SHP77 treated with DMSO at 0.1 percent for 48 hours (cell line): ENCODE results near the gene FBXW8.

Experiments
- DNase-seq: peaks from one replicate; lab custom pipeline; 2025; lab: John Stamatoyannopoulos, UW

FBXW8 gene

DNA sequence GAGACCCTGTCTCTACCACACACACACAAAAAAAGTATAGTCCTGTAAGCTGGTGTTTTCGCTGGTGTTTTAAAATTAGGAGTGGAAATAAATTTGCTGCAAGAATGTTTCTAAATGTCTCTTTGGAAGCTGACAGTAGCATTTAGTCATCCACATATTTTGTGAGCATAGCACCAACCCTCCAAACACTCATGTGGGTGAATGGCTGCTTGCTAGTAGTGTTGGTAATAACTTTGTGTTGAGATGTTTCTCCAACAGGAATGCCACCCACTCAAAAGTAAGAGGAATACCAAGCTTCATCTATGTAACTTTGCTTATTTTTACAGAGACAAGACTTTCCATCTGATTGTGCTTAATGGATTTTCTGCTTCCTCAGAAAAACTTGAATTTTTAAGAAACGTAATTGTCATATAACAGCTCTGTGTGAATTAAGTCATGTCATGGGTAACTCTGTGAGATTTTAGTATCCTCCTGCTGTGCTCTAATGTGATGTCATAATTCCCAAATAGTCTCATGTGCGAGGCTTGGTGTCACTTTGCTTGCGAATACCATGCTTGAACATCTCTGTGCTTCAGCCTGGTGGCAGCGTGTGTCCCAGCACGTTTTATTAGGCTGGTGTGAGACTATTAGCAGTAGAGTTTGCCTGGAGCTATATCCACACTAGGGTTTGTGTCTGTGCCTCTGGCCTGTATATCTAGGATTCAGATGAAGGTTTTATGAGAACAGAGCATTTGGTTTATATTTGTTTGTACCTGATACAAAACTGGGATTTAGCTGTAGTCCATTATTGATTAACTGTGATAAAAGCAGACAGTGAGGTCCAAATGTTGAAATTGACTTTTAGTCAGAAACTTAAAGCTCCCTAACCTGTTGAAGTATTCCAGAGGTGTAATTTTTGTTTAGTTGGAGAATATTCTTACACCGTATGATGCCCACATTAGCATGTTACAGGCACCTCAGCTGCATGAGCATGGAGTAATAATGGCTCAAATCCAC lies 80.5 kb downstream of the FBXW8 start:
- no peak for DNase-seq

DNA sequence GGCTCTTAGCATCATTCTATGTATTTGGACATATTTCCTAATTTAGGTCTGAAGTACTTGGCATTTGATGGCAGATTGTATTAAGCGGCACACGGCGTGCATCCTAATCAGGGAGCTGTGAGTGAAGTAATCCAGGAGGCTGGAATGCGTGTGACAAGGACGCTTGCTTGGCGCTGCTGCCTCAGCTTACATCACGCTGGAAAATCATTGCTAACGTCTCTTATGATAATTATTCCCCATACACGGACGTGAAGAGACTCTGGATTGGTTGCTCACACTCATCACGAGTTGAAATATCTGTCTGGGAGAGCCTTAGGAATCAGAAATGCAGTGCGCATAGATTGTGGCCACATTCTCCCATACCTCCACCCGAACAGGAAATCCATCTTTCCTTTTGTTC lies 85.3 kb downstream of the FBXW8 start:
- no peak for DNase-seq

DNA sequence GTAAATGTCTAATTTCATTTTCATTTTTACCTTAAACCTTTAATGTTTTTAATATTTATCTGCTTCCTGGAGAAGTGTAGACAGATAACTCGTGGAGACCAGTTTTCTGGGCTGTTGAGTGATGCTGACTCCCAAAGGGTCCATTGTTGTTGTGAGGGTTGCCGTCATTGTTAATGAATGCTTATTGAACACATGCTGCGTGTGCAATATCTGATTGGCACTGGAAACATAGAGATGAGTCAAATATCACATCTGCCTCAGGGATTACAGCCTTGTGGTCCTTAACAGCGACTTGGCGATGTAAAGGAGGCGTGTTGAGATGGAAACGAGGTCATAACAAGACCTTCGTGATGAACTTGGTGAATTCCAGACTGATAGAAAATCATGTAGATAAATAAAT lies 85.9 kb downstream of the FBXW8 start:
- DNase-seq: no peak

DNA sequence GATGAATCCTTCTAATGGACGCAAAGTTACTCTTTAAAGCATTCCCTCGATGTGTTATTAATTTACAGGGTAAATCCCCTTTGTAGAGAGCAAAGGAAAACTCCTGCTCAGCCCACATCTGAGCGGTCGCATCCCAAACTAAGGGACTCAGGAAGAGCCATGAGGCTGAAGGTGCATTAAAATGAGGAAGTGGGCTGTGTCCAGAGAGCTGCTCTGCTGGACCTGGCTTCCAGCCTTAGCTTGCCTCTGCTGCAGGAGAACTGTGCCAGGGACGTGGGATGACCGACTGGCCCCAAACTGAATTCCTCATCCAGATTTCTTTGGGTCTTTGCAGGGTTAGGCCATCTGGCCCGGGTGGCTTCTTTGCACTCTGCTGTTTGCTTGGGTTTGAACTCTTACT lies 88.3 kb downstream of the FBXW8 start:
- no peak for DNase-seq

DNA sequence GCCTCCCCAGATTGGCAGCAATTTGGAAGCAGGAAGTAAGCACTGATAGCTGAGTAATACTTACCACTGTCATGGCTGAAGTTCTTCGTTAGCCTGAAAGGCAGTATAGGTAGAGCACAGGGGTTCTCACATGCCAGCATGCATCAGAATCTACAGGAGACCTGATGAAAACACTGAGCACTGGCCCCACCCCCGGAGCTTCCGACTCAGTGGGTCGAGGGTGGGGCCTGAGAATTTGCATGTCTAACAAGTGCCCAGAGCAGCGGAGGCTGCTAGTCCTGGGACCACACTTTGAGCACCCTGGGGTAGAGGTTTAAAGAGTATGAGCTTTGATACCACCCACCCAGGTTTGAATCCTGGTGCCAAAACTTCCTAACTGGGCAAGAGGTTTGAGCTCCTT lies 89.6 kb downstream of the FBXW8 start:
- no peak for DNase-seq

DNA sequence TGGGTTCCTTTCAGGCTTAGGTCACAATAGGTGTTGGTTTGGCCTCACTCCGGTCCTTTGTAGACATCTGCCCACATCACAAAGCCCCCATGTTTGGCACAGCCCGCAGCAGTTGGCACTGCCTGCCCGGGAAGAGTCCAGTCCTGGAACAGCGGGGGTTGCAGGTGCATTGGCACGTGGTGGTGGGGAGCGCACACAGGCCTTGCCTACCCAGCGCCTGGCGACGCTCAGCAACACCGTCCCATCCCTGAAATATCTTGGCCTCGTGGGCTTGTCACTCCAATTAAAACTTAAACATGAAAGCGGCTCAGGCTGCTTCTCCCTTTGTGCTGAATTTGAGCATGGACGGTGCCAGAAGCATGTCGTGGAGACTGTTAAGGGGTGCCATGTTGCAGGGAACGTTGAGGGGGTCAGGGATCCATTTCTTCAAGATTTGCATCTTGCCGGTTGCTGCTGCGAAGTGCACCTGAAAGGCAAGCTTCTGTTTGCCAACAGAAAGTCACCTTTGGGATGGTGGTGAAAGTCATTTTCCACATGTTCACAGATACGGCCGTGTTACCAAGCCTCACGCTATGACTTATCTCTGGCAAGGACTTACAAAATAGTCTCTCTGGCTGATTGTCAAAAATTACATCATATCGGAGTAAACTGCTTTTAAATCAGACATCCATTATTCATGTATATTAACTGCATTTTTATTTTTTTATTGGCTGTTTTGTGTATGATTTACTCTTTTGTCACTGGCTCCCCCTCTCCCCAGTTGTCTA lies 91.5 kb downstream of the FBXW8 start:
- DNase-seq: no peak

DNA sequence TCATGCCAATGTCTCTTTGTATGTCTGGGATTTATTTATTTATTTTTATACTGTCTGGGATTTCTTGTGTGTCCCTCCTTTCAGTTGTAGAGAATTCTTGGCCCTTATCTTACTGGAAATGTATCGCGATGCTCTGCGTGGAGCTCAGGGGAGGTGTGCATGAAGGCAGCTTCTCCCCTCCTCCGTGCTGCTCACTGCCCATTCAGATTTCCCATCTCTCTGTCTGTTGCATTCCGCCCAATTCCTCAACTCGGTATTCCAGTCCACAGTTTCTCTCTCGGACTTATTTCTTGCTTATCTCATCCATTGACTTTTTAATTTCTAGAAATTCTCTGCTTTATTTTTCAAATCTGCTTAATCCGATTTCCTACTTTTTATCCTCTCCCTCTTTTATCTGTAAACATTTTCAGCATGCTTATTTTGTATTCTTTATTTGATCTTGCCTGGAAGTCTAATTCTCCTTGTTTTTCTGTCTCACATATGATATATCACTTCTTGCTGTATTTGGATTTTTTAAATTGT lies 93.2 kb downstream of the FBXW8 start:
- DNase-seq: no peak

DNA sequence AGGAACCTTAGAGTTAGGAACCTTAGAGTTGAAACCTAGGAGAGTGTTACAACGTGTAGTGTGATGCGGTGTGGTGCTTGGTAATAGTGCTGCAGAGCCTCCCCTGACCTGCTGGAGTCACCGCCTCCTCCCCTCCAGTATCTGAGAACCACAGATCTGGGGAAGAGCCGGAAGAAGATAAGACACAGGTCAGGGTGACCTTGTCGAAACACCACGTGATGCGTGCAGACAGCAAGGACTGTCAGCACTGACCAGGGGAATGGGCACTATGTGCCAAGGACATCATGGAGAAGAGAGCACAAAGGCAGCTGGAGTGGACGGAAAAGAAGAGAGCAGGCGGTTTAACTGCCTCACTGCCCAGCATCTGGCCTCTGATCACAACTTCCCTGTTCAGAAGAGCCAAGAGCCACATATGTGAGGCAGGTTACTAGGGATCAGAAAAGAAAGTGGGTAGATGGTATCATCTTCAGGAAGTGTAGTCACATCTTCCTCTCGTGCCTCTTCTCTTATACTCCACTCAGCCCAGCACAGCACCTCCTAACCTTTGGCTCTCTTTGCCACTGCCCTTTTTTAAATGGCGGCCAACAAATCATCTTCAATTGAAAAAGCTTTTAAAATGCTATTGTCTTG lies 94.8 kb downstream of the FBXW8 start:
- DNase-seq: no peak

DNA sequence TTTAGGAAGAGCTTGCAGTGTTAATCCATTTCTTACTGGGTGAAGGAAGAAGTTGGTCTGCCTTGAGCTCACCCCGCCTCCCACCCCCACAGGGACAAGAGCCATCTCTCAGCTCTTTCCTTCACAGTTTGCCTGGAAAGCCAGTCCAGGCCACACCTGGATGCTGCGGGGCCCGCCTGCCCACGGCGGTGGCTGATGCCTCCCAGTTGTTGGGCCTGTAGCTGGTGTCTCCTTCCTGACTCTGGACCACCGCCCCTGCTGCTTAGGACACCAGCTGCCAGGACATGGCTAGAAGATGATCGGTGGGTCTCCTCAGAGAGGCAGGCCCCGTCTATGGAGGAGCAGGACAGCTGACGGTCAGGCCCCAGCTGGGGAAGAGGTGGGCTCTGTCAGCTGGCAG lies 95.6 kb downstream of the FBXW8 start:
- DNase-seq: no peak

DNA sequence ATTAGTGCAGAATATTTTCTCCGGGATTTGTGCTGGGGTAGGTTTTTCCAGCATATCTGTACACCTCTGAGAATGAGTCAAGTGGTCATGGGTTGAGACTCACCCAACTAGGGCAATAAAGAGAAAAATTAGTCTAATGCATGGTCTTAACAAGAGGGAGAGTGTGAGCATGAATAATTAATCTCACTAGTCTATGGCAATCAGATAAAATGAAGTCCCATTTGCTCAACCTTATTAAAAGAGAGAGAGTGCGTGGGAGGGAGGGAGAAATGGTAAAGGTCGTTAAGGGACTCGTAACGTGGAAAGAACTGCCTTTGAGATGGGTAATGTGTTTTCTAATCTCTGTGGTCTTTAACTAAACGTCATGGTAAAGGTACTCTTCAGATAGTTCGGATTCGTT lies 96.8 kb downstream of the FBXW8 start:
- DNase-seq: no peak

DNA sequence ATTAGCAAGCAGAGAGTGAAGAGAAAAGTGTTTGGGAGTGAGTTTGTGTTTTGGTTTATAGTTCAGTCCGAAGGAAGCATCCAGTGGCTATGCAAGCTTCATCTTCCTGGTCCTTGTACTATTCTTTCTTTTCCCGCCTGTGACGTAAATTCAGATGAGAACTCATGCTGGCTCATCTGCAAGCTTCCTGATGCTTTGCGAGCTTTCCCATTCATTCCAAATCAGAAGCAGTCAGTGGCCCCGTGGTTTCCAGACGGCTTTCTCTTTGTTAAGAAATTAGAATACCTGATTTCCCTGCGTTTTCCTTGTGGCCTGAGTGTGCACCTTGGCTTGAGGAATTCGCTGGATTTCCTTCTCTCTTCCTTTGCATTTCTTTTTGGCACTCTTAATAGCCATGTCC lies 99.0 kb downstream of the FBXW8 start:
- DNase-seq: no peak

DNA sequence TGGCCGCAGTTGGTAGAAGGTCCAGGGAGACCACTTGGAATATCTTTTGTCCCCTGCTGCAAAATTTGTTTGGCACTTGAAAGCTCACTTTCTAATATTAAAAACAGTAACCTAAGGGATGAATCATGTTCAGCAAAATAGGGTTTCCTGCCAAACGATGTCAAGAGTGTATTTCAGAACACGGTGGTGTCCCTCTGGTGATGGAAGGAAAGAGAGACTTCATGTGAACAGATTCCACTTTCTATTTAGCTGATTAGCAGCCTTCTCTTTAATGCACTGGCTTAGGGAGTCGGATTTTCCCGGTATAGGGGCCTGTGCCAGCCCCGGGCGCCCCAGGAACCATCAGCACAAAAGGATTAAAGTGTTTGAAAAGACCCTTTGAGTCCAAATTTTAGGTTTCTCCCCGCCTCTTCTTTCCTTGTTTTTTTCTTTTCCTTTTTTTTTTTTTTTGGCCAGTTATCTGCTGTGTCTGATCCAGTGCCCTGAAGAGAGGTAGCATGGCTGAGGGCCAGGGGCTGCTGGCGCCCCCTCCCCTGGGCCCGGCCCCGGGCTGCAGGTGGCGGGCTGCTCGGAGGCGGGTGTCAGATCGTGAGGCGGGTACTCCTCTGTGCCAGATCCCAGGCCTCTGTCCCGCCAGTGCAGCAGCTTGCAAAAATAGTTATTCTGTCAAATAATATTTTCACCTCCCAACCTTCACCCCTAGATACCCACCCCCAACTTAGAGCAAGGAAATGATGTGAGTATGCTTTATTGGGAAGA lies 100.1 kb downstream of the FBXW8 start:
- no peak for DNase-seq

DNA sequence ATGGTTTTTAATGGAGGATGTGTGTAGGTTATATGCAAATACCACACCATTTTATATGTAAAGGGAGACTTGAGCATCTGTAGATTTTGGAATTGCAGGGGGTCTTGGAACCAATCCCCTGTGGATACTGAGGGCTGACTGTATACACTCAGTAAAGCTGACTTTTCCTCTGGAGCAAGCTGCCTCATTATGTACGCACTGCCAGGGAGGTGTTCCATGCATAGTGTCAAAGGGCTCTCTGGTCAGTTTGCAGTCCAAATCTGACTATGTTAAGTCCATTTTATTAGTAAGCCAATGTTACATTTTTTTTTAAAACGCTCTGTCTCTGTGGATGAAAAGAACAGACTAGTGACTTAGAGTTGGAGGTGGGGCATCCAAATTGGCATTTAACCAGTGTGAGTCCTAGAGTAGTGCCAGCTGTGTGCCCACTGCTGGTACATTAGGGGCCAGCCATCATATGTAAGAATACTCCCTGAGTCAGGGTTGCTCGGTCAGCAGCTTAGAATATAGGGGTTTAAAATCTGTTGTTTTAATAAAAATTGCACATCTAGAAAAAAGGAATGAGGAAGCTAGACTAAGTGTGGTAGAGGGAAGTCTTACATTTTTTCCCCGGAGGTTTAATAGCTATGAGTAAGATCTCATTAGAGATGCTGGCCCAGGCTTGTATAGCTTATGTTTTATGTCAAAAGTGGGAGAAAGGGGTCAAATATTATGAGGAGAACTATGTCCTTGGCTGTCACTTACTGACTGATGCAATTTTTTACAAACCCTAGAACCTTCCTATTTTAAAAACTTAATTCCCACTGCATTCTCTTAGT lies 101.4 kb downstream of the FBXW8 start:
- no peak for DNase-seq

DNA sequence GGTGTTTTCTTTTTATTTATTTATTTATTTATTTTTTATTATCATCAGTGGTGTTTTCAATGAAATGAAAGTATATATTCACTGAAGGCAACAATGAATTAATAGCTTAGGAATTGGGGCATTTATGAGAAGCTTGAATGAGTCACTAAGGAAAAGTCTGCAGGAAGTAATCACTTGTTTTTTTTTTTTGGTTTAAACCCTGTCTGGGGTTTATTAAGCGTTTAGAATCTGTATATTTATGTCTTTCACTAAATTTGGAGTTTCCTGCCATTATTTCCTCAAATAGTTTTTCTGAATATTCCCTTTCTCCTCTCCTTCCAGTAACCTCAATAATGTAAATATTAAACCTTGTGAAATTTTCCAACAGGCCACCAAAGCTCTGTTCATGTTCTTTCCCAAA lies 103.0 kb downstream of the FBXW8 start:
- DNase-seq: no peak

DNA sequence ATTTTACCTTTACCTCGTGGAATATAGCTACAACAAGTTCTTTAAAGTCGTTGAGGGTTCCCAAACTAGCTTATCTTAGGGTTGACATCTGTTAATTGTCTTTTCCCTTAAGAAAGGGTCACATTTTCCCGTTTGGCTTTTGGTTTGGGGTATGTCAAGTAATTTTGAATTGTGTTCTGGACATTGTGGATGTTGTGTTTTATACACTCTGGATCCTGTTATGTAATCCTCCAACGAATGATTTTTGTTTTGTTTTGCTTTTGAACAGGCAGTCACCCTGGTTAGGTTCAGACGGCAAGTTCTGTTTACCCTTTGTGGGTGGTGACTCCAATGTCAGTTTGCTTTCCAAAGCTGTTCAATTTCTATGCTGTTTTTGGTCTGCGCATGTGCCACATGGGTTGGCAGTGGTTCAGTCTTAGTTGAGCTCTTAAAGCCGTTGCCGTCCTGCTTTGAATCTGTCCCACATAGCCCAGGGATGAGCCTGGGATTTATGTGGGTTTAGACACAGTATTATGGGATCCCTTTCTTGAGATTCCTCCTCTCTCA lies 103.7 kb downstream of the FBXW8 start:
- no peak for DNase-seq

DNA sequence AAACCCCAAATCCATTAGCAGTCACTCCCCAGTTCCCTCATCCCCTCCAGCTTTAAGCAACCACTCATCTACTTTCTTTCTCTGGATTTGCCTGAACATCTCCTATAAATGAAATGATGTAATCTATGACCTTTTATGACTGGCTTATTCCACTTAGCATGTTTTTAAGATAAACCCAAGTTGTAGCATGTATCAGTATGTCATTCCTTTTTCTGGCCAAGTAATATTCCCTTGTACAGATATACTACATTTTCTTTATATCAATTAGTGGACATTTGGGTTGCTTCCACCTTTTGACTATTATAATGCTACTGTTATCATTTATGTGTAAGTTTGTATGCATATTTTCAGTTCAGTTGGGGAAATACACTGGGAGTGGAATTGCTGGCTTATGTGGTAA lies 105.1 kb downstream of the FBXW8 start:
- DNase-seq: no peak

DNA sequence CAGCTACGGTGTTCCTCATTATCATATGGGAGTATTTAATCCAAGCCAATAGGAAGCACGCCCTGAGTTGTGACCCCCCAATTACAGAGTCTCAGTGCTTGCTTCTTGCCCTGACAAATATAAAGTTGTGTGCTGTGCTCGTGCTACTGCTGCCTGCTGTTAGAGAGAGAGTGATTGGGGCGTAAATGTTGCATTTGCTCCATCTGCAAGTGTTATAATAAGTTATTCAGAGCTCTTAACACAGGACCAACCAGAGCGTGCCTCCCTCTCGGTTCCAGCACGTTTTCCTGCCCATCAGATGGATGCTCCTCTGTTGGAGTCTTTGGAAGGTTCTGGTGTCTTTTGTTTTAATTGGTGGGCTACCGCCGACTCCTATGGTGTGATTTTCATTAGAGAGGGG lies 107.1 kb downstream of the FBXW8 start:
- no peak for DNase-seq

DNA sequence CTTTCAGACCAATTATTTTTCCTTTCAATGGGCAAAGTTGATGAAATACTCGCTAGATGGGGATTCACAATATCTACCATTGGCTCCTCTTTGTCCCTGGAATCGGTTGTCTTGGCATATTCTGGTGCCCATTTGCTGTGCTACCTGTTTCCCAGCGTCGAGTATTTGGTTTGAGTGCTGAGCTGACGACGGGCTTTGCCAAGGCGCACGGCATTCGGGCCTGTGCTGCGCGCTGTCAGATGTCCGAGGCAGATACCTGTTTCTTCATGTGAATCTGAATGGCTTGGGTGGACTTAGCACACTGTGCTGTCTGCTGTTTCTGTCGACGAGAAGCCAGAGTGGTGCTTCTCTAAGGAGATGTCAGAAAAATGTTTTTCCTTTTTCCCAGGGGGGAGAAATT lies 107.5 kb downstream of the FBXW8 start:
- no peak for DNase-seq

DNA sequence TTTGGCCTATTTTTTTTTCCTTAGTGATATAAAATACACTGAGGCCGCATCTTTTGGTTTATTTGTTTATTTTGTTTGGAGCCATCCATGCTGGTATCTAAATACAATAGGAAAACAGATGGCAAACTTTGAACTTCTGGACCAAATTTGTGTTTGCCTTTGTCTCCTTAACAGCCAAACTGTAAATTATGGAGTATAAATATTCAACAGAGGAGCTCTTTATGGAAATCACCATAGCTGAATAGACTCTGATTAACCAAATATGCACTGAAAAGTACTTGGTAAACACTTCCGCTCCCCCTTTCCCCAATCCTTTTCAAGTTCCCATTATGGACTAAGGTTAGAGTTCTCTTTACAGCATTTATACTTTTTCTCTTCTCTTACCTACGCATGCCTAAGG lies 107.9 kb downstream of the FBXW8 start:
- DNase-seq: no peak

DNA sequence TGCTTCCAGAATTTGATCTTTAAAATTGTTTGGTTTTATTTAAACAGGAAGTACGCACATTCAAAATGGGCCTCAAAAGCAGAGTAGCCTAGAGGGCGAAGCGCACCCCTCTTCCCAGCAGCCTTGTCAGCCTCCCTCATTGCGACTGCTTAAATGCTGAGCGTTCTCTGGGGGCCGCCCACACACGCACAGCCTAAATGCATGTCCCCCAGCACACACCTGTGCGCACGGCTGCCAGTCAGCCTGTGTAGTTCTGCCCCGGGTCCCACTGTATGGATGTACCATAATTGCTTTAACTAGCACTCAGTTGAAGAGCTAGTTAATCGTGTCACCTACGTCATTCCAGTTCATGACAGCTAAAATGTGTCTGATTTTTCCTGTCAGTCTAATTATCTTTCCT lies 109.1 kb downstream of the FBXW8 start:
- no peak for DNase-seq
